ENCODE results near the gene SLIT3. TPM values are rescaled to one million over a fixed set of nuclear protein-coding genes. Genes with fewer than 3 reads are reported as not detected.
"Not testable (repeated sequence)": the region's sequence is repeated elsewhere in the genome, so short reads cannot be mapped to it uniquely, and the experiment has no call there.

Gene SLIT3
- total and polyA plus RNA-seq, 4 experiments from 2014 or later: not detected

DNA sequence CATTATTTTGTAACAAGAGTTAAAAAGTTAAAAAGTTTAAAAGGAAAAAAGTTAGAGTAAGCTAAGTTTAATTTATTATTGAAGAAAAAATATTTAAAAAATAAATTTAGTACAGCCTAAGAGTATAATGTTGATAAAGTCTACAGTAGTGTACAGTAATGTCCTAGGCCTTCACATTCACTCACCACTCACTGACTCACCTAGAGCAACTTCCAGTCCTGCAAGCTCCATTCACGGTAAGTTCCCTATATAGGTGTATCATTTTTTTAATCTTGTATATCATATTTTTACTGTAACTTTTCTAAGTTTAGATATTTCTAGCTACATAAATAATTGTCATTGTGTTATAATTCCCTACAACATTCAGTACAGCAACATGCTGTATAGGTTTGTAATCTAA lies 652.4 kb downstream of the SLIT3 start:
- Histone ChIP-seq H3K27ac (ENCODE audit: low read depth, low read length) (no peak overlapping the region), H3K4me3 (ENCODE audit: low read length in 2 of 2) (no peak overlapping the region), H3K36me3 (ENCODE audit: insufficient read depth, low read length) (no peaks in the 10 kb centered on the region), H3K4me1 (ENCODE audit: insufficient read depth, low read length) (no peaks in the 10 kb centered on the region), H3K9me3 (ENCODE audit: control insufficient read depth in 1 of 2, low read length in 2 of 2) (no peaks in the 10 kb centered on the region), H3K27me3 (ENCODE audit: insufficient read depth, low read length) (no peaks in the 10 kb centered on the region)
- intact Hi-C loops (cut with micrococcal nuclease): no loop called here
- H3K4me1 Mint-ChIP-seq: no peaks in the 10 kb centered on the region
- peaks cover 0 to 10% (median 7%) of the 10 kb centered on the region in 8 donors for H3K9me3 Mint-ChIP-seq
- CTCF ChIA-PET (ENCODE audit: partially characterized antibody): interaction anchor here (0.7 to 1.9 kb wide), 2 partner anchors 31 to 91 kb away, joined by 3 to 4 read pairs; no protein-coding TSS in a partner anchor
- H3K27ac Mint-ChIP-seq: no peak overlapping the region
- POLR2A ChIA-PET (ENCODE audit: partially characterized antibody): no interaction called here
- no peak for DNase-seq
- H3K27me3 Mint-ChIP-seq: peaks cover 3 to 5% of the 10 kb centered on the region in 2 donors
- H3K4me3 Mint-ChIP-seq: no peak overlapping the region
- no peaks in the 10 kb centered on the region for H3K36me3 Mint-ChIP-seq

- H3K27me3 Mint-ChIP-seq: peaks cover 3 to 5% of the 10 kb centered on the region in 2 donors
- no peaks in the 10 kb centered on the region for H3K36me3 ChIP-seq (ENCODE audit: insufficient read depth, low read length)
- H3K27me3 ChIP-seq (ENCODE audit: insufficient read depth, low read length): no peaks in the 10 kb centered on the region
- H3K4me3 Mint-ChIP-seq: no peak overlapping the region
- H3K27ac ChIP-seq (ENCODE audit: low read depth, low read length): no peak overlapping the region
- ChIA-PET CTCF (ENCODE audit: partially characterized antibody) (interaction anchor here (0.7 to 1.9 kb wide), 2 partner anchors 31 to 90 kb away, joined by 3 to 4 read pairs; no protein-coding TSS in a partner anchor), POLR2A (ENCODE audit: partially characterized antibody) (no interaction called here)
- DNase-seq: no peak
- no peaks in the 10 kb centered on the region for H3K36me3 Mint-ChIP-seq
- no peak overlapping the region for H3K27ac Mint-ChIP-seq
- no peaks in the 10 kb centered on the region for H3K4me1 ChIP-seq (ENCODE audit: insufficient read depth, low read length)
- H3K9me3 Mint-ChIP-seq: peaks cover 0 to 10% (median 7%) of the 10 kb centered on the region in 8 donors
- intact Hi-C loops (cut with micrococcal nuclease): no loop called here
- no peaks in the 10 kb centered on the region for H3K9me3 ChIP-seq (ENCODE audit: control insufficient read depth in 1 of 2, low read length in 2 of 2)
- no peaks in the 10 kb centered on the region for H3K4me1 Mint-ChIP-seq
- H3K4me3 ChIP-seq (ENCODE audit: low read length in 2 of 2): no peak overlapping the region
These were observed 652.9 kb downstream of the SLIT3 start for GRCh38 chr5:168648016-168648415.

- POLR2A ChIA-PET (ENCODE audit: partially characterized antibody): no interaction called here
- no peaks in the 10 kb centered on the region for H3K9me3 ChIP-seq (ENCODE audit: control insufficient read depth in 1 of 2, low read length in 2 of 2)
- no peaks in the 10 kb centered on the region for H3K36me3 ChIP-seq (ENCODE audit: insufficient read depth, low read length)
- no peak overlapping the region for H3K27ac ChIP-seq (ENCODE audit: low read depth, low read length)
- no peaks in the 10 kb centered on the region for H3K4me1 ChIP-seq (ENCODE audit: insufficient read depth, low read length)
- no peak overlapping the region for H3K4me3 ChIP-seq (ENCODE audit: low read length in 2 of 2)
- no peaks in the 10 kb centered on the region for H3K27me3 ChIP-seq (ENCODE audit: insufficient read depth, low read length)
- intact Hi-C loops (cut with micrococcal nuclease): no loop called here
- H3K9me3 Mint-ChIP-seq: peaks cover 0 to 10% (median 7%) of the 10 kb centered on the region in 8 donors
- no peaks in the 10 kb centered on the region for H3K4me1 Mint-ChIP-seq
- H3K36me3 Mint-ChIP-seq: no peaks in the 10 kb centered on the region
- no peak for DNase-seq
- peaks cover 3 to 5% of the 10 kb centered on the region in 2 donors for H3K27me3 Mint-ChIP-seq
- CTCF ChIA-PET (ENCODE audit: partially characterized antibody): interaction anchor here (1.2 kb wide), 1 partner anchor 32 kb away, joined by 3 read pairs; no protein-coding TSS in a partner anchor
- H3K27ac Mint-ChIP-seq: no peak overlapping the region
- H3K4me3 Mint-ChIP-seq: no peak overlapping the region
These were observed 653.9 kb downstream of the SLIT3 start for GRCh38 chr5:168647083-168647482.

- no peak overlapping the region for H3K27ac ChIP-seq (ENCODE audit: low read depth, low read length)
- no peaks in the 10 kb centered on the region for H3K9me3 ChIP-seq (ENCODE audit: control insufficient read depth in 1 of 2, low read length in 2 of 2)
- H3K27ac Mint-ChIP-seq: no peak overlapping the region
- ChIA-PET POLR2A (ENCODE audit: partially characterized antibody) (no interaction called here), CTCF (ENCODE audit: partially characterized antibody) (interaction anchor here (1.2 kb wide), 1 partner anchor 33 kb away, joined by 3 read pairs; no protein-coding TSS in a partner anchor)
- no peak overlapping the region for H3K4me3 ChIP-seq (ENCODE audit: low read length in 2 of 2)
- no peak overlapping the region for H3K4me3 Mint-ChIP-seq
- H3K36me3 ChIP-seq (ENCODE audit: insufficient read depth, low read length): no peaks in the 10 kb centered on the region
- H3K9me3 Mint-ChIP-seq: peaks cover 0 to 10% (median 7%) of the 10 kb centered on the region in 8 donors
- H3K4me1 ChIP-seq (ENCODE audit: insufficient read depth, low read length): no peaks in the 10 kb centered on the region
- H3K4me1 Mint-ChIP-seq: no peaks in the 10 kb centered on the region
- no peaks in the 10 kb centered on the region for H3K27me3 ChIP-seq (ENCODE audit: insufficient read depth, low read length)
- DNase-seq: no peak
- H3K36me3 Mint-ChIP-seq: no peaks in the 10 kb centered on the region
- peaks cover 3 to 5% of the 10 kb centered on the region in 2 donors for H3K27me3 Mint-ChIP-seq
- intact Hi-C loops (cut with micrococcal nuclease): no loop called here
These were observed 654.6 kb downstream of the SLIT3 start for GRCh38 chr5:168646335-168646734.

- H3K4me3 Mint-ChIP-seq: no peak overlapping the region
- Histone ChIP-seq H3K4me1 (ENCODE audit: insufficient read depth, low read length) (no peaks in the 10 kb centered on the region), H3K27me3 (ENCODE audit: insufficient read depth, low read length) (no peaks in the 10 kb centered on the region), H3K36me3 (ENCODE audit: insufficient read depth, low read length) (no peaks in the 10 kb centered on the region), H3K27ac (ENCODE audit: low read depth, low read length) (no peak overlapping the region), H3K4me3 (ENCODE audit: low read length in 2 of 2) (no peak overlapping the region), H3K9me3 (ENCODE audit: control insufficient read depth in 1 of 2, low read length in 2 of 2) (no peaks in the 10 kb centered on the region)
- H3K4me1 Mint-ChIP-seq: no peaks in the 10 kb centered on the region
- CTCF ChIA-PET (ENCODE audit: partially characterized antibody): no interaction called here
- H3K9me3 Mint-ChIP-seq: peaks cover 0 to 10% (median 7%) of the 10 kb centered on the region in 8 donors
- no peaks in the 10 kb centered on the region for H3K36me3 Mint-ChIP-seq
- no peak for DNase-seq
- peaks cover 0 to 2% of the 10 kb centered on the region in 2 donors for H3K27me3 Mint-ChIP-seq
- intact Hi-C loops (cut with micrococcal nuclease): no loop called here
- POLR2A ChIA-PET (ENCODE audit: partially characterized antibody): no interaction called here
- no peak overlapping the region for H3K27ac Mint-ChIP-seq
These were observed 655.7 kb downstream of the SLIT3 start for GRCh38 chr5:168645195-168645594.

DNA sequence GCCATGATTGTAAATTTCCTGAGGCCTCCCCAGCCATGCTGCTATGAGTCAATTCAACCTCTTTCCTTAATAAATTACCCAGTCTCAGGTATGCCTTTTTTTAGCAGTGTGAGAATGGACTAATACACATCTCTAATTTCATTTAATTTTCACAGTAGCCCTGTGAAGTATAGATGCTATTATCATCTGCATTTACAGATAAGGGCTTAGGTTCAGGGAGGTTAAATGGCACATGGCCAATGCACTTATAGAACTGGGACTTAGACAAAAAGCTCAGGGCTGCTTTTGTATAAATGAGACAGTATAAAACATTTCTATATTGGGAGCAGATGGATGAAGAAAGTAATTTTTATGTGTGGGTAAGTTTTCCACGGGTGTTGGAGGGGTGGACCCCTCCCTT lies 658.9 kb downstream of the SLIT3 start:
- no peaks in the 10 kb centered on the region for H3K27me3 Mint-ChIP-seq
- no peaks in the 10 kb centered on the region for H3K36me3 Mint-ChIP-seq
- no peaks in the 10 kb centered on the region for H3K9me3 ChIP-seq (ENCODE audit: control insufficient read depth in 1 of 2, low read length in 2 of 2)
- no peaks in the 10 kb centered on the region for H3K4me1 Mint-ChIP-seq
- ChIA-PET CTCF (ENCODE audit: partially characterized antibody) (no interaction called here), POLR2A (ENCODE audit: partially characterized antibody) (no interaction called here)
- no peak overlapping the region for H3K27ac Mint-ChIP-seq
- intact Hi-C loops (cut with micrococcal nuclease): no loop called here
- DNase-seq: no peak
- no peaks in the 10 kb centered on the region for H3K27me3 ChIP-seq (ENCODE audit: insufficient read depth, low read length)
- H3K4me1 ChIP-seq (ENCODE audit: insufficient read depth, low read length): no peaks in the 10 kb centered on the region
- H3K27ac ChIP-seq (ENCODE audit: low read depth, low read length): no peak overlapping the region
- no peak overlapping the region for H3K4me3 Mint-ChIP-seq
- no peaks in the 10 kb centered on the region for H3K36me3 ChIP-seq (ENCODE audit: insufficient read depth, low read length)
- no peak overlapping the region for H3K4me3 ChIP-seq (ENCODE audit: low read length in 2 of 2)
- peaks cover 0 to 9% (median 6%) of the 10 kb centered on the region in 8 donors for H3K9me3 Mint-ChIP-seq

DNA sequence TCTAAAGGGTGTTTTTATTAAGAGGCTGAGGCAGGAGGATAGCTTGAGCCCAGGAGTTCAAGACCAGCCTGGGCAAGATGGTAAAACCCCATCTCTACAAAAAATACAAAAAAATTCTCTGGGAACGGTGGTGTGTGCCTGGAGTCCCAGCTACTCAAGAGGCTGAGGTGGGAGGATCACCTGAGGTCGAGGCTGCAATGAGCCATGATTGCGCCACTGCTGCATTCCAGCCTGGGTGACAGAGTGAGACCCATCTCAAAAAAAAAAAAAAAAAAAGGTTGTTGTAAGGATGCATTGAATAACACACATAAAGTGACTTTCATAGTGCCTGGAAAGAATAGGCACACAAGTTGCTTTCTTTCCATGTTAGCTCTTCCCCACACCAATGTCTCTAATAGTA lies 662.1 kb downstream of the SLIT3 start:
- H3K27ac ChIP-seq (ENCODE audit: low read depth, low read length); H3K4me3 ChIP-seq (ENCODE audit: low read length in 2 of 2); H3K27me3 Mint-ChIP-seq; H3K27ac Mint-ChIP-seq; H3K36me3 ChIP-seq (ENCODE audit: insufficient read depth, low read length); CTCF ChIA-PET (ENCODE audit: partially characterized antibody); POLR2A ChIA-PET (ENCODE audit: partially characterized antibody); H3K4me1 ChIP-seq (ENCODE audit: insufficient read depth, low read length); DNase-seq; H3K4me3 Mint-ChIP-seq; intact Hi-C loops (cut with micrococcal nuclease); H3K27me3 ChIP-seq (ENCODE audit: insufficient read depth, low read length); H3K36me3 Mint-ChIP-seq; H3K9me3 Mint-ChIP-seq; H3K9me3 ChIP-seq (ENCODE audit: control insufficient read depth in 1 of 2, low read length in 2 of 2); H3K4me1 Mint-ChIP-seq: not testable (repeated sequence)

DNA sequence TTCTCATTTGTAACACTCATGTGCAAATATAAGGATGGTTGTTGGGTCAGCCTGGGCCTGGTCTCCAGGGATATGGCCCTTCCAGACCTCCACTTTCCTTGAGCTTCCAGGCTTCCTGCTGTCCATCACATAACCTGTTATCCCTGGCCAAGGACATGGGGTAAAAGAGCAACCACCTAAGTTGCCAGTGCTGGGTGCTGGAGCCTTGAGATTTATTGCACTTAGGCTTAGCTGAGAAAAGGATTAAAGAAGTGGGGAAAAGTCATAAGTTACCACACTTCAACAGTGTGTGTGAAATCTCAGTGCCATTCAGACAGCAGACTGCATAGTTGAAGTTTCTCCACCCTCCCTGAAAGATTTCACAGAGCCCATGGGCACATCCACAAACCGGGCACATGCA lies 663.1 kb downstream of the SLIT3 start:
- CTCF ChIA-PET (ENCODE audit: partially characterized antibody): no interaction called here
- H3K27me3 ChIP-seq (ENCODE audit: insufficient read depth, low read length): no peaks in the 10 kb centered on the region
- Mint-ChIP-seq H3K4me1 (no peaks in the 10 kb centered on the region), H3K27me3 (peaks cover 0 to 3% of the 10 kb centered on the region in 2 donors), H3K36me3 (no peaks in the 10 kb centered on the region), H3K4me3 (no peak overlapping the region), H3K27ac (no peak overlapping the region), H3K9me3 (peaks cover 0 to 2% (median 0%) of the 10 kb centered on the region in 8 donors)
- H3K4me1 ChIP-seq (ENCODE audit: insufficient read depth, low read length): no peaks in the 10 kb centered on the region
- no peak for DNase-seq
- H3K4me3 ChIP-seq (ENCODE audit: low read length in 2 of 2): no peak overlapping the region
- H3K9me3 ChIP-seq (ENCODE audit: control insufficient read depth in 1 of 2, low read length in 2 of 2): no peaks in the 10 kb centered on the region
- H3K36me3 ChIP-seq (ENCODE audit: insufficient read depth, low read length): no peaks in the 10 kb centered on the region
- no peak overlapping the region for H3K27ac ChIP-seq (ENCODE audit: low read depth, low read length)
- POLR2A ChIA-PET (ENCODE audit: partially characterized antibody): no interaction called here
- intact Hi-C loops (cut with micrococcal nuclease): no loop called here

All from CD4-positive, alpha-beta memory T cell (primary cell).